ENCODE results near the gene SNX6.
"Not testable (repeated sequence)": the region's sequence is repeated elsewhere in the genome, so short reads cannot be mapped to it uniquely, and the experiment has no call there.

Gene SNX6

GRCh38 chr14:34562037-34562775 is 67.7 kb downstream of the SNX6 start:
- not testable (repeated sequence) for DNase-seq

DNA sequence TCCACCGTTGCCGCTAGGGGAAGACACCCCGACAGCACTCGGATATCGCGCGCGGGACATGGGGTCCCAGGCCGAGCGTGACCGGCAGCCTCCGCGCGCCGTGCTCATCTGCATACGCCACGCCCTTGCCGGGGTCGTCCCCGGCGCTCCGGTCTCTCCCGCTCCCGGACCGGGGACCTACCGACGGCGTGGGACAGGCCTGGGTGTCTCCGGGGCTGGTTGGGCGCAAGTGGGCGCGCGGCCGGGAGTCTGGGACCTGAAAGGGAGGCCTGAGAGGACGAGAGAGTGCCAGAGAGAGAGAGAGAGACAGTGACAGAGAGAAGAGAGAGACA is 73.5 kb downstream of the SNX6 start:
- DNase-seq = not testable (repeated sequence)

- not testable (repeated sequence) for DNase-seq
These were observed 74.1 kb downstream of the SNX6 start for GRCh38 chr14:34555583-34556497.

DNA sequence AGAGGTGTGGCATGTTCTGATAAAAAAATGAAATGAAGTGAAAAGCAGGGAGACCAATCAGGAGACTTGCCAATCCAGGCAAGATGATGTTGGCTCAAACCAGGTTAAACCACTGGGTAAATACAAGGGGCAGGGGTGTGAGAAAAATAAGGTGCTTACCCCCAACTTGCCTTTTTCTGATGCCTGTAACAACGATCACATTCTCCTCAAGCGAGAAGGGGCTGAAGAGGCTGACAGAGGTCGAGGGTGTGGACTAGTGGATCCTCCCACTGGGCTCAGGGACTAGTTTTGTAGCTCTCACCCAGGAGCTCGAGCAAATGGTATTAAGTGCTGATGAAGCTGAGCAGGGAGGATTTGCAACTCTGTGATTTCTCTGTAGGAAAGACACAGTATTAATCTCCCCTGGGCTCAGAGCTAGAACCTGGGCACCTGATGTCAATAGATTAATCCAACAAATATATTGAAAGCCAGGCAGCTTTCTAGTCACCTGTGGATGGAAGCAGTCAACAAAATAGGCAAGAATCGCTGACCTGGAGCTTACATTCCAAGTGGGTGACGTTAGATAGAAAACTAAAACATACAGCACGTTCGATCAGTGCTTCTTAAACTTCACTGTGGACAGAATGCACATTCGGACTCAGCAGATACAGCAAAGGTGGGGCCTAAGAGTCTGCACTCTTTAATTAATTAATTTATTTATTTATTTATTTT is 75.3 kb downstream of the SNX6 start:
- DNase-seq = peak; percentile 40

- DNase-seq = not testable (repeated sequence)
These were observed 80.5 kb downstream of the SNX6 start for GRCh38 chr14:34549276-34549966.

DNA sequence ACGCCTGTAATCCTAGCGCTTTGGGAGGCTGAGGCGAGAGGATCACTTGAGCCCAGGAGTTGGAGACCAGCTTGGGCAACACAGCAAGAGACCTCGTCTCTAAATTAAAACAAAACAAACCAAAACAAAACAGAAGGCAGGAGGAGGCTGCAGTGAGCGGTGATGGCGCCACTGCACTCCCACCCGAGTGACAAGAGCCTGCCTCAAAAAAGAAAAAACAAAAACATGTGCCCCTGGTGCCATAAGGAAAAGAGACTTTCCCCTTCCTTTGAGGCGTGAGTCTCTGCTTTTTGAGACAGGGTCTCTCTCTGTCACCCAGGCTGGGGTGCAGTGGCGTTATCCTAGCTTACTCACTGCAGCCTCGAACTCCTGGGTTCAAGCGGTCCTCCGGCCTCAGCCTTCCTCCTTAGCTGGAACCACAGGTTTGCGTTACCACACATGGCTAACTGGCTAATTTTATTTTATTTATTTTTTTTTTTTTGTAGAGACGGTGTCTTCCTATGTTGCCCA is 81.4 kb downstream of the SNX6 start:
- no peak for DNase-seq

GRCh38 chr14:34547136-34547520 is 82.8 kb downstream of the SNX6 start:
- not testable (repeated sequence) for DNase-seq

DNA sequence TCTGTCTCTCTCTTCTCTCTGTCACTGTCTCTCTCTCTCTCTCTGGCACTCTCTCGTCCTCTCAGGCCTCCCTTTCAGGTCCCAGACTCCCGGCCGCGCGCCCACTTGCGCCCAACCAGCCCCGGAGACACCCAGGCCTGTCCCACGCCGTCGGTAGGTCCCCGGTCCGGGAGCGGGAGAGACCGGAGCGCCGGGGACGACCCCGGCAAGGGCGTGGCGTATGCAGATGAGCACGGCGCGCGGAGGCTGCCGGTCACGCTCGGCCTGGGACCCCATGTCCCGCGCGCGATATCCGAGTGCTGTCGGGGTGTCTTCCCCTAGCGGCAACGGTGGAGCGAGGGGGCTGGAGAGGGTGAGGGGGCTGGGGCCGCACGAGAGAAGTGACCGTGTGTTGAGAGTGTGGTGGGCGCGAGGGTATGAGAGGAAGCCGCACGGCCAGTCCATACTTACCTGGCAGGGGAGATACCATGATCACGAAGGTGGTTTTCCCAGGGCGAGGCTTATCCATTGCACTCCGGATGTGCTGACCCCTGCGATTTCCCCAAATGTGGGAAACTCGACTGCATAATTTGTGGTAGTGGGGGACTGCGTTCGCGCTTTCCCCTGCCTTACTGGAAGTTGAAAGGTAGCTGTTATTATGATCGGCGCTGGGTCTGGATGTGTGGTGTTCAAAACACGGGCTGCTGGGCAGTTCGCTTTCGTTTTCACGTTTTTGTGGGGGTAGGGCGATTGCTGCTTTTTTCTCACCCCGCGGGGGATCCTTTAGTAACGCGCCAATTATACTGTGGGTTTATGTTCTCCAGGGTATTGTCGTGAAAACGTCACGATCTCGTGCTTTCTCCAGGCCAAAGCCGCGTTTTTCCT is 83.4 kb downstream of the SNX6 start:
- DNase-seq = not testable (repeated sequence)

GRCh38 chr14:34540181-34541059 is 89.5 kb downstream of the SNX6 start:
- DNase-seq = not testable (repeated sequence)

DNA sequence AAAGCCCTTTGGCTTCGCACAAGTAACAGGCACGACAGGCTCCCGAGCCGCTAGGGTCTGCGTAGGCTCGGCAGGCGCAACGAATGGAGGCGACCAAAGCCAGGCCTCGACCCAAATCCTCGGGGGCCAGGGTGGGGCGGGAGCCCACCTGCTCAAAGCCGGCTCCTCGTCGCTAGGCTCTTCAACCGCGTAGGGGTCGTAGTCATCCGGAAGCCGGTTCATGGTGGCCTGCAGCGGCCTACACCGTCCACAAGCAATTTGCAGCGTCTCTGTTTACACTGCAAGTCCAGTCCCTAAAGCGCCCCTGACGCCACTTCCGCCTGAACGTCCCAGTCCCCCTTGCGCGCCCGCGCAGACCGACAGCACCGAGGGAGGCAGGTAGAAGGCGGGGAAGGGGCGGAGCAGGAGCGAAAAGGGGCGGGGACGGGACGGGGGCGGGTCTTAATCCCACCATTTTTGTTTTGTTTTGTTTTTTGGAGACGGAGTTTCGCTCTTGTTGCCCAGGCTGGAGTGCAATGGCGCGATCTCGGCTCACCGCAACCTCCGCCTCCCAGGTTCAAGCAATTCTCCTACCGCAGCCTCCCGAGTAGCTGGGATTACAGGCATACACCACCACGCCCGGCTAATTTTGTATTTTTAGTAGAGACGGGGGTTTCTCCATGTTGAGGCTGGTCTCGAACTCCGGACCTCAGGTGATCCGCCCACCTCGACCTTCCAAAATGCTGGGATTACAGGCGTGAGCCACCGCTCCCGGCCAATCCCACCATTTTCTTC is 90.4 kb downstream of the SNX6 start, which contains the start of gene EAPP:
Gene EAPP (minus strand): TSS at position 295 of the 774 bp plus-strand sequence. CDS start 73 bp downstream, at position 222.
- DNase-seq = peak; percentile 97

GRCh38 chr14:34538871-34539406 is 91.0 kb downstream of the SNX6 start:
- DNase-seq = no peak

GRCh38 chr14:34538096-34538495 is 91.9 kb downstream of the SNX6 start:
- DNase-seq = not testable (repeated sequence)

GRCh38 chr14:34537677-34538009 is 92.3 kb downstream of the SNX6 start:
- DNase-seq = no peak

DNA sequence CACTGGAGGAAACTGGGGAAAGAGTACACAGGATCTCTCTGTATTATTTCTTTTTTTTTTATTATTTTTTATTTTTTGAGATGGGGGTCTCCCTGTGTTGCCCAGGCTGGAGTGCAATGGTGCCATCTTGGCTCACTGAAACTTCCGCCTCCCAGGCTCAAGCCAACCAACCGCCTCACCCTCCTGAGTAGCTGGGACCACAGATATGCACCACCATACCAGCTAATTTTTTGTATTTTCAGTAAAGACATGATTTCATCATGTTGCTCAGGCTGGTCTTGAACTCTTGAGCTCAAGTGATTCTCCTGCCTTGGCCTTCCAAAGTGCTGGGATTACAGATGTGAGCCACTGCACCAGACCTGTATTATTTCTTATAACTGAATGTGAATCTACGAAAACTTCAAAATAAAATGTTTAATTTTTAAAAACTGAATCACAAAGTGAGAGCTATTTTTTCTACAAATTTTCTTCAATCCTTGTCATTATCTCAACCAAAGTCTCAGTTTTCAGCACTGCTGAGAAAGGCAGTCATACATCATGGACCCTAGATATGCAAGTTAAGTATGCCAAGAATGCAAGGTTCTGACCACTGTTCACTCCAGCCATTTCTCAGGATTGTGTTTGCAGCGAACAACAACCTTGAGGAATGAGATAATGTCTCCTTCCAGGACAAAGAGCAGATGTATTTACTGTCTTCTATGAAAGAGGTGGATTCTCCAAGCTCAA is 92.8 kb downstream of the SNX6 start:
- DNase-seq = no peak

- DNase-seq = no peak
These were observed 102.4 kb downstream of the SNX6 start for GRCh38 chr14:34527591-34527990.

- DNase-seq = not testable (repeated sequence)
These were observed 105.7 kb downstream of the SNX6 start for GRCh38 chr14:34524216-34524615.

DNA sequence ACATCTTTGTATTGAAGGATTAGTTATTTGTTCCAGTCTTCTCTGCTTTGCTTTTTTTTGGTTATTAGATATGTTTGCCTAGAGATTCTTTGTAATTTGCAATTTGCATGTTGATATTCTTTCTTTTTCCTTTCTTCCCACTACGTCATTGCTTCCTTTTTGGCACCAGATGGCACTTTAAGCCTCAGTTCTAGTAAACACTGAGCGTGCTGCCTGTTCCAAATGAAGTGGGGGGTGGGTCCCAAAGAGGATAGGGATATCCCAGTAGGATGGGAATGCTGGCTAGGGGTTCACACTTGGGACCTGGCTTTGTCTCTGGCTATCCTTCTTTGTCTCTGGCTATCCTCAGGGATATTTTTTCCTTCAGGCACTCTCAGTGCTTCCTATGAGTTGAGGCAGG is 107.5 kb downstream of the SNX6 start:
- DNase-seq = no peak

DNA sequence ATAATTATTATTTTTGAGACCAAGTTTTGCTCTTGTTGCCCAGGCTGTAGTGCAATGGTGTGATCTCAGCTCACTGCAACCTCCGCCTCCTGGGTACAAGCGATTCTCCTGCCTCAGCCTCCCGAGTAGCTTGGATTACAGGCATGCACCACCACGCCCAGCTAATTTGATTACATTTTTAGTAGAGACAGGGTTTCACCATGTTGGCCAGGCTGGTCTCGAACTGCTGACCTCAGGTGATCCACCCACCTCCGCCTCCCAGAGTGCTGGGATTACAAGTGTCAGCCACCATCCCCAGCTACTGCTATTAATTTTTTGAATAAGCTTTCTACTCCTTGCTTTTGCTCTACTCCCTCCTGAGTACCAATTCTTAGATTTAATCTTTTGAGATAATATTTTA is 108.9 kb downstream of the SNX6 start:
- not testable (repeated sequence) for DNase-seq

All from CD4-positive, alpha-beta T cell treated with Interleukin-21 for 1 hour (primary cell).